AG09319 (cell line): ENCODE results near the gene RHBDD2.
"Not testable (repeated sequence)": the region's sequence is repeated elsewhere in the genome, so short reads cannot be mapped to it uniquely, and the experiment has no call there.

ENCODE experiments used
- DNase-seq: peaks from one replicate; pipeline ENCODE4 v3.0.0-alpha.2; 2010; ENCODE audit warnings: low read depth; ENCODE audit errors: extremely low read depth
- TF ChIP-seq, protein P1 (sequence below): IDR thresholded peaks from 2 replicates; pipeline ENCODE4 v1.5.1; 2011; ENCODE audit warnings: low read depth, mild to moderate bottlenecking, inconsistent platforms, low read length, moderate library complexity

The RHBDD2 gene

DNA sequence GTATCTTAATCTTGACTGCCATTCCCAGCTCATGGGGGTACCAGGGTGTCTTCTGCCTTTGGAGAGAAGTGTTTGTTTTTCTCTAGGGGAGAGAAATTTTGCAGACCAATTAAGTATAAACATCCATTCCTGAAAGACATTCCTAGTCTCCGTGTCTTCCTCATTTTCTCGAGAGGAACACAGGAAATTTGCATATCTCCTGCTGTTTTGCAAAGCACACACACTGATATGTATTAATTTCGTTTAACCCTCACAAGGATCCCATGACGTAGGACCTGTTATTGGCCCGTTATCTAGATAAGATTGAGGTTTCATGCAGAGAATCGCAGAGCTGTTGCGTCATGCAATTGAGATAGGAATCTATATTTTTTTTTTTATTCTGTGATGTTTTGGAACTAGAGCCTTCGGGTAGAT lies 944 bp downstream of the RHBDD2 start:
- TF ChIP-seq, protein P1, sequence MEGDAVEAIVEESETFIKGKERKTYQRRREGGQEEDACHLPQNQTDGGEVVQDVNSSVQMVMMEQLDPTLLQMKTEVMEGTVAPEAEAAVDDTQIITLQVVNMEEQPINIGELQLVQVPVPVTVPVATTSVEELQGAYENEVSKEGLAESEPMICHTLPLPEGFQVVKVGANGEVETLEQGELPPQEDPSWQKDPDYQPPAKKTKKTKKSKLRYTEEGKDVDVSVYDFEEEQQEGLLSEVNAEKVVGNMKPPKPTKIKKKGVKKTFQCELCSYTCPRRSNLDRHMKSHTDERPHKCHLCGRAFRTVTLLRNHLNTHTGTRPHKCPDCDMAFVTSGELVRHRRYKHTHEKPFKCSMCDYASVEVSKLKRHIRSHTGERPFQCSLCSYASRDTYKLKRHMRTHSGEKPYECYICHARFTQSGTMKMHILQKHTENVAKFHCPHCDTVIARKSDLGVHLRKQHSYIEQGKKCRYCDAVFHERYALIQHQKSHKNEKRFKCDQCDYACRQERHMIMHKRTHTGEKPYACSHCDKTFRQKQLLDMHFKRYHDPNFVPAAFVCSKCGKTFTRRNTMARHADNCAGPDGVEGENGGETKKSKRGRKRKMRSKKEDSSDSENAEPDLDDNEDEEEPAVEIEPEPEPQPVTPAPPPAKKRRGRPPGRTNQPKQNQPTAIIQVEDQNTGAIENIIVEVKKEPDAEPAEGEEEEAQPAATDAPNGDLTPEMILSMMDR: no peak
- DNase-seq: peak; percentile 14

GRCh38 chr7:75880242-75880641 lies 1.4 kb downstream of the RHBDD2 start:
- DNase-seq: no peak
- TF ChIP-seq, protein P1: no peak

GRCh38 chr7:75881436-75882095 lies 2.7 kb downstream of the RHBDD2 start:
- TF ChIP-seq, protein P1: no peak; the same call in 1 of the 2 replicates
- no peak for DNase-seq

GRCh38 chr7:75883265-75883824 lies 4.5 kb downstream of the RHBDD2 start:
- DNase-seq: not testable (repeated sequence)

- TF ChIP-seq, protein P1: no peak
- no peak for DNase-seq
Observed at GRCh38 chr7:75884476-75884875, 5.6 kb downstream of the RHBDD2 start.

GRCh38 chr7:75885036-75885435 lies 6.2 kb downstream of the RHBDD2 start:
- TF ChIP-seq, protein P1: no peak
- no peak for DNase-seq

DNA sequence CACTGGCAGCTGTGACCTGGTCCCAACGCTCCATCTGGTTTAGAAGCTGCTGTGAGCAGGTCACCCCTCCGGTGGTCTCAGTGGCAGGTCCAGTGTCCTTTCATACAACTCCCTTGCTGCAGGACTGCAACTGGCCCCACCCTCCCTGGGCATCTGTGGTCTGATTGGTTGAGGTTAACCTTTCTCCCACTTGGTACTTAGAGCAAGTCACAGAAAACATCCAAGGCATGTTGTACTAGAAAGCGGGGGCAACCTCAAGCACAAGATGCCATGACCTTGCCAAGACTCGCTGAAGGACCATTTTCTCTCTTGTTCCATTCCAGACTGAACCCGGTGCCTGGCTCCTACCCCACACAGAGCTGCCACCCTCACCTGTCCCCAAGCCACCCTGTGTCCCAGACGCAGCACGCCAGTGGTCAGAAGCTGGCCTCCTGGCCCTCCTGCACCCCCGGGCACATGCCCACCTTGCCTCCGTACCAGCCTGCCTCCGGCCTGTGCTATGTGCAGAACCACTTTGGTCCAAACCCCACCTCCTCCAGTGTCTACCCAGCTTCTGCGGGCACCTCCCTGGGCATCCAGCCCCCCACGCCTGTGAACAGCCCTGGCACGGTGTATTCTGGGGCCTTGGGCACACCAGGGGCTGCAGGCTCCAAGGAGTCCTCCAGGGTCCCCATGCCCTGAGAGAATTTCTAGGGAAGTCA lies 9.0 kb downstream of the RHBDD2 start:
- TF ChIP-seq, protein P1: no peak

More for the DNA sequence above, 9.0 kb downstream of the RHBDD2 start:
- no peak for DNase-seq
